Activated naive CD4-positive, alpha-beta T cell treated with anti-CD3 and anti-CD28 coated beads, Interleukin-2, amount 10 ng/mL, durations not matched to agents 5 hours and 36 hours (primary cell): ENCODE measurements around the gene TICAM2. TPM values are rescaled to one million over a fixed set of nuclear protein-coding genes. Genes with fewer than 3 reads are reported as not detected.

ENCODE experiments used
- total RNA-seq, 2 experiments: library from RNA; stranded (reverse); gene quantifications; one replicate each; pipeline ENCODE4 v1.2.3, GENCODE V29; 2021

The TICAM2 gene, protein sequence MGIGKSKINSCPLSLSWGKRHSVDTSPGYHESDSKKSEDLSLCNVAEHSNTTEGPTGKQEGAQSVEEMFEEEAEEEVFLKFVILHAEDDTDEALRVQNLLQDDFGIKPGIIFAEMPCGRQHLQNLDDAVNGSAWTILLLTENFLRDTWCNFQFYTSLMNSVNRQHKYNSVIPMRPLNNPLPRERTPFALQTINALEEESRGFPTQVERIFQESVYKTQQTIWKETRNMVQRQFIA
- total RNA-seq = under 1 TPM; 0.68 to 0.77 TPM

DNA sequence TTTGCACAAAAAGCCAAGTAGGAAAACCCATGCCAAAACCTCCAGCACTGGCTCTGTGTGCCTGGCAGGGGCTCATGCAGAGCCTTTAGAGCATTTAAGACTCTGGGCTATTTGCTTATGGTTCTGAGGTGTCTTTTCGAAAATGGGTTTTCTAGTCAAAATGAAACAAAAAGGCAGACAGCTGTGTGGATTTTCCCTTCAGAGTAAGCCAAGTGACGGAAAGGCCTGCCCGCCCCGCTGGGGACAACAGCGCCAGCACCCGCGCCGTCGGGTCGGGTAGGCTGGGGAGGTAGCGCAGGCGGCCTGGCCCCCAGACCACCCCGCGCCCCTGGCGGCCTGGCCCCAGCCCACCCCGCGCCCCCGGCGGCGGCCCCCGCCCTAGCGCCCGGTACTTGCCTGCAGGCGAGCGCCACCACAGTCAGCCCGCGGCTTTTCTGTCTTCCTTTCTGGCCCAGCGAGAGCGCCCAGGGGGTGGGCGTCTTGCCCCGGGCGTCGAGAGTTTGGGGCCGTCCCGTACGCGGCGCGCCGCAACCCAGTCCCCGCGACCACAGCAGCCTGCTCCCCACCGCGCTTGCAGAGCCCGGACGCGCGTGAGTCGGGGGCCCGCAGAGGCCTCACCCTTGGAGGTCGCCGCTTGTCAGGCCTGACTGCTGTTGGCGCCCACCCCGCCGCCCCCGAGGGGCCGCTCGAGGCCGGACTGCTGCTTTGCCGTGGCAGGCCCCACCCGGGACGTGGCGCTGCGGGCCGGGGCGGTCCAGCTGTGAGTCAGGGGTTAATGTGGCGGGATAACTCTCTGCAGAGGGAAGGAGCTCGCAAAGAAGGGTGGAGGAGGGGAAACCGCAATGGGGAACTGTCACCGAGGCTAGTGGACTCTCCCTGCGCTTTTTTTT is at the start of gene TICAM2:
Gene TICAM2, minus strand, starts transcription at position 779 of the 890 bp plus-strand sequence. CDS start 21,223 bp downstream, outside the sequence.

DNA sequence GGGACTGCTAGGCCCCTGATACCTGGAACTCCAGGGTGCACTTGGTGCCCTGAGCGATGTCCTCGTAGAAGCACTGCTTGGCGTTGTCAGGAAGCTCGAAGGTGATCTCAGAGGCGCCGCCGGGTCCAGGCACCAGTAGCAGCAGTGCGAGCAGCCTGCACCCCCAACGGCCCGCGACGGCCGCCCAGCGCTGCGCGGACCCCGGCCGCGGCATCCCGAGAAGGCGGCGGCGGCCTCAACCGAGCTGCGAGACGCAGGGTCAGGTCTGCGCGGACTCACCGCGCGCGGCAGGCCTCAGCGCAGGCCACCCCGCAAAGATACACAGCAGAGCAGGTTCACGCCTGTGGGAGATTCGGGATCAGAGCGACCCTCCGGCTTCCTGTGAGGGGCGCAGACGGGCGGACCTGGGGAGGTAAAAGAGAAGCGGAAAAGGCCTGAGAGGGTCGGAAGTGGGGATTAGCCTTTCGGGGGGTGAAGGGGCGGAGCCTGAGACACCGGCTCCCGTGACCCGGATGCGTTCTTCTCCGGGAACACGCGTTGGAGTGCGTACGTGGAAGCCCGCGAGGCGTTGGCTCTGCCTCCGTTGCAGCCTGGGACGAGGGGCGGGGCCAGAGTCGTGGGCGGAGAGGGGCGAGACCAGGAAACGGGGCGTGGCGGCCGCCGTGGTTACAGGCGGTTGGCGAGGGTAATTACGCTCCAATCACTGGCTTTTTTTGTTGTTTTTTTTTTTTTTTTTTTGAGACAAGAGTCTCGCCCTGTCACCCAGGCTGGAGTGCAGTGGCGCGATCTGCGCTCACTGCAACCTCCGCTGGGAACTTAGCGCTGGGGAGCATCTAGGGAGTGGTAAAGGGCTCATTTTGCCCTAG is 23.5 kb upstream of the TICAM2 start, which contains the start of gene TMED7:
Gene TMED7, minus strand, starts transcription at position 458 of the 866 bp plus-strand sequence. Its CDS starts 244 bp downstream, at position 214.

DNA sequence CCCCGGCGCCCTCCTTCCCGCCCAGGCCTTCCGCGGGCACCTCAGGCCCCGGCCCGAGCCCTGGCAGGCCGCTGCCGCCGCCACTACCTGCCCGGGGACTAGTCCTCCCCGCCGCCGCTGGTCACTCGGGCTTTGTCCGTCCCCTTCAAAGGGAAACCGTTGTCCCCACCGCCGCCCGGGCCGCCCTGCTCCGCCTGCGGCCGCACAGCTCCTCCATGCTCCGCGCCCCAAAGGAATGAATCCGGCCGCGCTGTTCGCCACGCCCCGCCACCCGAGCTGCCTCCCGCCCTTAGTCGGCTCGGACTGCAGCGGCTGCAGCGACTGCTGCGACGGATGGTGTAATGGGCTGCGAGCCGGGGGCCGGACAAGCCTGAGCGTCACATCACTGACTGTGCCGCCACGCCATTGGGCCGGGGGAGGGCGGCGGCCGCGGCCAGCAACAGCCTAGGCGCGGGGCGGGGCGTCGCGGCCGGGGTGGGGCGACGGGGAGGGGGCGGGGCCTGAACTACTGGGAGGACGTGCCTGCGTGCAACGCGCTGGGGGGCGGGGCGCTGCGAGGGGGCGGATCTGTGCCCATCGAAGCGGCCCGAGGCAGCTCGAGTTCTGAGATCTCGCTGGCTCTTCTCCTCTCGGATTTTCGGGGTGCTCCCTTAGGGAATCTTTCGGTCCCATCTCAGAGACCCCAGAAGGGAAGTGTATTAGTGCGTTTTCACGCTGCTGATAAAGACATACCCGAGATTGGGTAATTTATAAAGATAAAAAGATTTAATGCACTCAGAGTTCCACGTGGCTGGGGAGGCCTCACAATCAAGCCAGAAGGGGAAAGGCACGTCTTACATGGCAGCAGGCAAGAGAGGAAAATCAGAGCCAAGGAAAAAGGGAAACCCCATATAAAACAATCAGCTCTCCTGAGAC is 57.6 kb downstream of the TICAM2 start, which contains the start of gene FEM1C:
Gene FEM1C, minus strand, starts transcription at position 340 of the 915 bp plus-strand sequence. CDS start 1,282 bp downstream, outside the sequence.

Other genes with a start within 250 kb of the TICAM2 start
- gene FEM1C, start 57.7 kb downstream of the TICAM2 start, total RNA-seq = 10 to 100 TPM; 14.8 to 15.1 TPM
- 10 to 100 TPM; 43.1 to 50.5 TPM for gene TMED7, start 23.6 kb upstream of the TICAM2 start, total RNA-seq
- gene CDO1, start 214.2 kb upstream of the TICAM2 start, total RNA-seq = under 1 TPM; 0.38 to 0.79 TPM
- gene ATG12, start 239.1 kb upstream of the TICAM2 start, total RNA-seq = 10 to 100 TPM; 40.4 to 42.3 TPM
- gene AP3S1, start 239.5 kb upstream of the TICAM2 start, total RNA-seq = 10 to 100 TPM; 71.7 to 73.1 TPM